Renal pelvis (tissue), 12 donors: Measurements from ENCODE around the gene DCLRE1C. TPM values are rescaled to one million over a fixed set of nuclear protein-coding genes. Genes with fewer than 3 reads are reported as not detected.
"Not testable (repeated sequence)": the region's sequence is repeated elsewhere in the genome, so short reads cannot be mapped to it uniquely, and the experiment has no call there.

Source experiments
- DNase-seq: peaks from one replicate; pipeline ENCODE4 v3.0.0-alpha.2; 2013
- long read RNA-seq, 16 experiments: transcript quantifications; one replicate each; lab custom pipeline, GENCODE V29; 2026
- polyA plus RNA-seq, 3 donors: library from polyadenylated mRNA; unstranded; fragments of 120-200 nt; gene quantifications; one replicate each; pipeline ENCODE4 v1.2.1, GENCODE V29; 2013; ENCODE audit not compliant: insufficient read length in 3 of 3

DCLRE1C gene
- polyA plus RNA-seq = 10 to 100 TPM; 12.4 to 20.4 (median 17.7) TPM
- long read RNA-seq, donor 1, partial matches to known transcripts = 0 of 2 reads
- long read RNA-seq, donor 1, other reads (novel, unspliced or antisense) = 0 of 2 reads
- long read RNA-seq, donor 2, partial matches to known transcripts = 0 of 1 reads
- long read RNA-seq, donor 2, other reads (novel, unspliced or antisense) = 0 of 1 reads
- long read RNA-seq, donor 3 = 0 reads
- long read RNA-seq, donor 4 = 0 reads
- long read RNA-seq, donor 5 = 0 reads
- long read RNA-seq, donor 6, partial matches to known transcripts = 0 of 1 reads
- long read RNA-seq, donor 6, other reads (novel, unspliced or antisense) = 0 of 1 reads
- long read RNA-seq, donor 7, partial matches to known transcripts = 0 of 1 reads
- long read RNA-seq, donor 7, other reads (novel, unspliced or antisense) = 0 of 1 reads
- long read RNA-seq, donor 8 = 0 reads
- long read RNA-seq, donor 9, partial matches to known transcripts = 17 of 27 reads
- long read RNA-seq, donor 9, other reads (novel, unspliced or antisense) = 8 of 27 reads
- long read RNA-seq, donor 10, partial matches to known transcripts = 9 of 10 reads
- long read RNA-seq, donor 10, other reads (novel, unspliced or antisense) = 0 of 10 reads
- long read RNA-seq, donor 11, partial matches to known transcripts = 7 of 17 reads
- long read RNA-seq, donor 11, other reads (novel, unspliced or antisense) = 6 of 17 reads
- long read RNA-seq, donor 12, partial matches to known transcripts = 15 of 27 reads
- long read RNA-seq, donor 12, other reads (novel, unspliced or antisense) = 9 of 27 reads
- long read RNA-seq, donor 13 = 0 reads
- long read RNA-seq, donor 14 = 0 reads
- long read RNA-seq, donor 15, partial matches to known transcripts = 0 of 4 reads
- long read RNA-seq, donor 15, other reads (novel, unspliced or antisense) = 0 of 4 reads
- long read RNA-seq, donor 16 = 0 reads

DNA sequence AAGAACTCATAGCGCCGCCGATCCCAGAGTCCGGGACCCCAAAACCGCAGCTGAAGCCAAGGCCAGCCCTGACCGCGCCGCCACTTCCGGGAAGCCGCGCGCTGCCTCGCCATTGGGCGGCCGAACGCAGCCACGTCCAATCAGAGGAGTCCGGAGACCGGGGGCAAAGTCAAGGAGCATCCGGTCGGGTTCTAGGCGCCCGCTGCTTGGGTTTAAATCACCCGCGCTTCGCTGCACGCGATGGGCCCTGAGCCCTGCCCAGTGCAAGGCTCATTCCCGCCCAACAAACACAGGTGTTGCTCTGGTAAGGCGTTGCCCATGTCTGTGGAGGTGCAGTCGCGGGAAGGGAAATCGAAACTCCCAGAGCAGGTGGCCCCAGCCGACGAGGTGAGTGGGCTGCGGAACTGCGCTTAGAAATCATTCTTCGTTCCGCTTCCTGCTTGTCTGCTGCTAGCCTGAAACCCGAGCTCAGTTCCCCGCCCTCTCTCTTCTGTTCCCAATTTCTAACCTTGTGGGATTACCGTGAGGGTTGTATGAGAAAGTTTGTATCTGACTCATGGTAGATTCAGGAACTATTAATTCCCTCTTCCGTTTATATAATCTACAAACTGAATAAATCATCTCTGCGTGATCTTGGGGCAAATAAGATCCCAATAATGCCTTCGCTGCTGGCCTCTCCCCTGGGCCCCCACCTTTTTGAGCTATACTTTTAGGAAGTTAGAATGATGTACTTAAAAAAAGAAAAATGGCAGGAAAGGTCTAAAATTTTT, at the start of gene DCLRE1C:
TSS of gene DCLRE1C (minus strand) at position 96 of the 770 bp plus-strand sequence. CDS start at position 10, 86 bp downstream.
- peak; percentile 90 for DNase-seq

DNA sequence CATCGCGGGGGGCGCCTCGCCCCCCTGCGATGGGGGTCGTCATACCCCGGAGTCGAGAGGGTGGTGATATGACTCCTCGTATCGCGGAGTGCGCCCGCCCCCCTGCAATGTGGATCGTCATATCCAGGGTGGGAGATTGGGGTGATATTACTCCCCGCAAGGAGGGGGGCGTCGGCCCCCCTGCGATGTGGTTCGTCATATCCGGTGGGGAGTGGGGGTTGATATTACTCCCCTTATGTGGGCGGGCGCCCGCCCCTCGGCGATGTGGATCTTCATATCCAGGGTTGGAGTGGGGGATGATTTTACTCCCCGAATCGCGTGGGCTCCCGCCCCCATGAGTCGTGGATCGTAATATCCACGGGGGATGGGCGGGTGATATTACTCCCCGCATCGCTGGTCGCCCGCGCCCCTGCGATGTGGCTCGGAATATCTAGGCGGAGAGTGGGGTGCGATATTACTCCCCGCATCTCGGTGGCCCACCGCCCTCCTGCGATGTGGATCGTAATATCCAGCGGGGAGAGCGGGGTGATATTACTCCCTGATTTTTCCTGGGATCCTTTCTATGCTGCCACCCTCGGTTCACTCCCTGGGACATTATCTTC, 42.2 kb upstream of the DCLRE1C start:
- DNase-seq = no peak

DNA sequence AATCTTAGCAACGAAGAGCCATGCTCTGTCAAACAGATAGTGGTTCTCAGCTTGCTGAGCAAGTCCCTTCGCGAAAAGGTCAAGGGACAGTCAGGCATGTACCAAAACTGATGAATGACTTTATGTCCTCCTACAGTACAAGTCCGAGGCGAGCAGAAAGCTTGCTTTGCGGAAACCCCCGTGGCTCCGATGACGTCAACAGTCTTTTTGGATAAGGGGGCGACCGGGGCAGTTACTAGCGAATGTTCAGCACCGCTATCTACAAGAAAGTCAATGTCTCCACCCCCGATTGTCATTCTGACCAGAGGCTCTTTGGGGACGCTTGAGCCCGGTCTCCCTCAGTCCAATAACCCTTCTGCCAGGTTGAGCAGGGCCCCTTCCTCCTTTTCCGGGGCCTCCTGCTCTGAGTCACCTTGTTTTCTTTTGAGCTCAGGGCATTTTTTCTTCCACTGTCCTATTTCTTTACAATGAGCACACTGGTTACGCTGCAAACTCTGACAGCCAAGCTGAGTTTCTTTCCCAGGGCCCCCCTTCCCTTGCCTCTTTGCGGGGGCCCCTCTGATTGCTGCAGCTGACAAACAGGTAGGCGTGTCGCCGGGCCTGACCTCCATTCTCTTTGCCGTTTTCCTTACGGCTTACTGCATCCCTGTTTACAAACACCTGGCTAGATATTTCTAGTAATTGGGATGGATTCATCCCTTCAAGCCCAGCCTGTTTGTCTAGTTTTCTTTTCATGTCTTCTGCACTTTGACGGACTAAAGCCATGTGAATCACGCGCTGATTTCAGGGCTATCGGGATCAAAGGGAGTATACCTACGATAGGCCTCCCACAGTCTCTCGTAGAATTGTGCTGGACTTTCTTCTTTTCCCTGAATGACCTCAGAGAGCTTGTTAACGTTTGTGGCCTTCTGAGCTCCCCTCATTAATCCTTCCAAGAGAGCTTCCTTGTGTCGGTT, 39.9 kb upstream of the DCLRE1C start:
- not testable (repeated sequence) for DNase-seq

DNA sequence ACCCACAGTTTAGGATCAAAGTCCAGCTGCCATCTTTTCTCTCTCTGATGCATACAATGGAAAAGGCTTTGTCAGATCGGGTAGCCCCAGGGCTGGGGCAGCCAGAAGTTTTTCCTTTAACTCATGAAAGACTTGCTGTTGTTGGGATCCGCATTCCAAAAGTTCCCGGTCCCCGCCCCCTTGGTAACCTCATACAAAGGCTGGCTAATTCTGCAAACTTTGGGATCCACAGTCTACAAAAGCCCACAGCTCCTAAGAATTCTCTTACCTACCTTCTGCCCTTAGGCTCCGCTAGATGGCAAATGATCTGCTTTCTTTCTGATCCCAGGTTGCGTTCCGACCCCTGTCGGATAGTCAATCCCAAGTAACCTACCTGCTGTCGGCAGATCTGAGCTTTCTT, 38.4 kb upstream of the DCLRE1C start:
- DNase-seq = not testable (repeated sequence)

DNA sequence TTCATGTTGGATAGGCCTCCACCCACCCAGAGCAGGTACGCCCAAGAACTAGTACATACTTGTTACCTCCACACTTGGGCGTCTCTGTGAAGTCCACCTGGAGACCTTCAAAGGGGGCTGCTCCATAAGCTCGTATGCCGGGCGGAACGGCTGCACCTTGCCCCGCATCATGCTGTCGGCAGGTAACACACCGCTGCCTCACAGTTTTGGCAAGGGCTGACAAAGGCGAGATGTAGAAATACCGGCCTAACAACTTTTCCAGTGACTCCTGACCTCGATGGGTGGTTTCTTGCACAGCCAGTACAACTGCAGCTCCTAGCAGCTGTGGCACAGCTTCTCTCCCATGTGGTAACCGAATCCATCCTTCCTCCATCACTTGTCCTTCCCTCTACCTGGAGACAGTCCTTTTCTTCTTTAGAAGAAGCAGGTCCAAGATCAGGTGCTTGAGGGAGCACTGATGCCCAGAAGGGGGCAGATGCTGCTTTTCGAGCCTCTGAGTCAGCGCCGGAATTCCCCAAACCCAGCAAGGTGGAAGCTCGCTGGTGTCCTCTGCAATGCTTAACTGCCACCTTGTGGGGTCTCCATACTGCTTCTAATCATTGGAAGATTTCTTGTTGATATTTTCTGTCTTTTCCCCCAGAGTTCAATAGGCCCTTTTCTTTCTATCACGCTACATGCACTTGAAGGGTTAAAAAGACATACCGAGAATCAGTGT, 37.3 kb upstream of the DCLRE1C start:
- peak; percentile 14 for DNase-seq

DNA sequence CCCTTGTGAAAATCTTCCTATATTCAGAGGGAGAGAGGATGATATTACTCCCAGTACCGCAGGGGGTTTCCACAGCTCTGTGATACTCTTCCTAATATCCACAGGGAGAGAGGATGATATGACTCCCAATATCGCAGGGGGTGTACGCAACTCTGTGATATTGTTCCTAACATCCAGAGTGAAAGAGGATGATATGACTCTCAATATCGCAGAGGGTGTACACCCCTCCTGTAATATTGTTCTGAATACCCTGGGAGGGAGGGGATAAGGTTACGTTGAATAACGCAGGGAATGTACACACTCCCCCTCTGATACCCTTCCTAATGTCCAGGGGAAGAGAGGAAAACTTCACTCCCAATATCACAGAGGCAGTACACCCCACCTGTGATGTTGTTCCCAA, 35.7 kb upstream of the DCLRE1C start:
- not testable (repeated sequence) for DNase-seq

DNA sequence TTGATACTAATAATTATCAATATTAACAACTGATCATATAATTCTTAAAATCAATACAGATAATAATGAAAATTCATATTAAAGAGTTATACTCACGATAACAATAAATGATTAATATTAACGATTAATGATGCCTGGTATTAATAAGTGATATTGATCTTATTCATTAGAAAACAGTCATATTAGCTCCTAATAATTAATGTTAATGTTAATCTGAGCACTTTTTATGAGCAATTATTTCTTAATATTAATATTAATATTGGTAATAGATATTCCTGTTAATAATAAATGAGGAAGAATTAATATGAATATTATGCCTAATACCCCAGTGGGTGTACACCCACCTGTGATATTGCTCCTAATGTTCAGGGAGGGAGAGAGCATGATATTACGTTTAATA, 28.8 kb upstream of the DCLRE1C start:
- DNase-seq = no peak

DNA sequence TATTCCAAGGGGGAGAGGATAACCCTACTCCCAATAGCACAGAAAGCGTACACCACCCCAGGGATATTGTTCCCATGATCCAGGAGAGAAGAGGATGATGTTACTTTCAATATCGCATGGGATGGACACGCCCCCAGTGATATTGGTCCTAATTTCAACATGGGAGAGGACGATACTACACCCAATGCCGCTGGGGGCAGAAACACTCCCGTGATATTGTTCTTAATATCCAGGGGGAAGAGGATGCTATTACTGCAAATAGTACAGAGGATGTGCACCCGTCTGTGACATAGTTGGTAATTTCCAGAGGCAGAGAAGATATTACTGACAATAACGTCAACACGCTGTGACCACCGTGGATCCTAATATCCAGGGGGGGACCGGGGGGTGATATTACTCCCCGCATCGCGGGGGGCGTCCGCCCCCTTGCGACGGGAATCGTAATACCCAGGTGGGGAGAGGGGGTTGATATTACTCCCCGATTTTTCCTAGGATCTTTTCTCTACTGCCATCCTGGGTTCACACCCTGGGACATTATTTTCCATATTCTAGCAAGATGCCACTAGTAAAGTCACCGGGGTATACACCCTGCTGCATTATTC, 21.9 kb upstream of the DCLRE1C start:
- DNase-seq = no peak

DNA sequence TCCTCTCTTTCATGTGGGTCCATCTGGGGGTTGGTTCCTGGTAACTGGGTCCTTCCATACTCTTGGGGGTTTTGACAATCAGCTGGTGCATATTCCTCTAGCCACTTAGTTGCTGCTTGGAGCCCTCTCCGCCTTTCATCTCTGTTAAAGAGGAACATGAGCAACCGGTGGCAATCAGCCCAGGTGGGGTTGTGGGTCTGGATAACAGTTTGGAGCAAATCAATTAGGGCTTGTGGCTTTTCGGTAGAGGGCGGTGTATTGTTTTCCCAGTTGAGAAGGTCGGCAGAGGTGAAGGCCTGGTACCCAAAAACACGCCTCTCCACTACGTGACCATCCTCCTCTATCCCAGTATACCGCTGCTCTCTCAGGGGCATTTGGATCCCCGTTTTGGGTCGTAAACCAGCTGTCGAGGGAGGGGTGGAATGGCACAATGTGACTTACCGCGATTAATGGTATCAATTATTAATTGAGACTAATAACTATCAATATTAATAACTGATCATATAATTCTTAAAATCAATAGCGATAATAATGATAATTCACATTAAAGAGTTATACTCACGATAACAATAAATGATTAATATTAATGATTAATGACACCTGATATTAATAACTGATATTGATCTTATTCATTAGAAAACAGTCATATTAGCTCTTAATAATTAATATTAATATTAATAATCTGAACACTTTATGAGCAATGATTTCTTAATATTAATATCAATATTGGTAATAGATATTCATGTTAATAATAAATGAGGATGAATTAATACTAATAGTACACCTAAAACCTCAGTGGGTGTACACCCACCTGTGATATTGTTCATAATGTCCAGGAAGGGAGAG, 20.5 kb upstream of the DCLRE1C start:
- not testable (repeated sequence) for DNase-seq

DNA sequence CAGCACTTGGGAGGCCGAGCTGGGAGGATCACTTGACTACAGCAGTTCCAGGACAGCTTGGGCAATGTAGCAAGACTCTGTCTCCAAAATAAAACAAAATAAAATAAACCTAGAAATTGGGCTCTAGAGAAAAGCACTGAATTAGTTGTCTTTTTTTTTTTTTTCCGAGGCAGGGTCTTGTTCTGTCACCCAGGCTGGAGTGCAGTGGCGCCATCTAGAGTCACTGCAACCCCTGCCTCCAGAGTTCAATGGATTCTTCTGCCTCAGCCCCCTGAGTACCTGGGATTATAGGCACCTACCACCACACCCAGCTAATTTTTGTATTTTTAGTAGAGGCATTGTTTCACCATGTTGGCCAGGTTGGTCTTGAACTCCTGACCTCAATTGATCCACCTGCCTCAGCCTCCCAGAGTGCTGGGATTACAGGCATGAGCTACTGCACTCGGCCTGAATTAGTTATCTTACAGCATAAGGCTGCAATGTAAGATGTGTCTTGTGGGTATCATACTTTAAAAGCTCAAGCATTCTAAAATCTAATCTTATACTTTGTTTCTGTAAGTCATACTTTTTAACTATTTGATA, 18.1 kb upstream of the DCLRE1C start:
- DNase-seq = no peak

DNA sequence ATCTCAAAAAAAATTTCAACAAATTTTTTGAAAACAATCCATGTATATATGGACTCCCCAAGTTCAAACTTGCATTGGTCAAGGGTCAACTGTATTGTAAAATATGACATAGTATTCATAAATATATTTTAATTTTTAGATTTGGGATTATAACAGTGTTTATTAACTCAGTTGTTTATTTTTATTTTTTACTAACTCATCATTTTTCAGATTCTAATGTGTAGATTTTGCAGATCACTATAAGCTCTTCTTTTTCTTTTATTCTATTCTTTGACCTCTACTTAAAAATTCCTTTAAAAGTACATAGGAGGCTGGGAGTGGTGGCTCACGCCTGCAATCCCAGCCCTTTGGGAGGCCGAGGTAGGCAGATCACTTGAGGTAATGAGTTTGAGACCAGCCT, 14.0 kb upstream of the DCLRE1C start:
- DNase-seq = no peak

DNA sequence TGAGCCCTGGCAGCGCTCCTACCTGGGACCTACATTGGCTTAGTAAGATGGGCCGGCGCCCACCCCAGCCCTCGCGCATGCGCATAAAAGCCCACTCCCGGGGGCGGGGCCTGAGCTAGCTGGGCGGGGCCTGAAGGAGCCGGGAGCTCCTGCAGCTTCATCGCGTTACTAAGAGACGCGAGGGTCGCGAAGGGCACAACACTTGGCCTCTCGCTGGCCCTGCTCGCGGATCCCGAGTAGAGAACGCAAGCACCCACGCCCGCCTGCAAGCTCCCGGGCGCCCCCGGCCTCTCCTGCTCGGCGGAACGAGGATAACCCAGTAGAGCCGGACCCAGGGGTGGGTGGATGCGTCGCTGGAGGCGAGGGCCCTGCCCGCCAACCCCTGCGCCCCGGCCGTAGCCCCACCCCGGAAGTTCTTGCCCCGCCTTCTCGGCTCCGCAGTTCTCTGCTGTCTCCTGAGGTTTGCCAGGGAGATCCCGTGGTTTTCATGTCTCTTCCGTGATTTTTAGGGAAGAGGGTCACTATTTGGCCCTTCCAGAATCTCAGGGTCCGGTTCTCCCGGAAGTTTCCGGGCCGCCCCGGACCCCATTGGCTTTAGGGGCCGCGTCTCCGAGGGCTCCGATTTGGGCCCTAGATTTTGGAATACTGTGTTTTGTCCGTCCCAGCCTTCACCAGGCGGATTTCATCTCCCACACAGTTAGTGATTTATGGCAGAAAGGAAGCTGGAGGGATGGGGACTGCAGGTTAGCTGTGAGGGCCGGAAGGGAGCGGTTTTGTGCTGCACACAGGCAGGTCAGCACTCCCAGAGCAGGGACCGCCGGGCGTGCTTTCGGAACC, 5.5 kb upstream of the DCLRE1C start, which contains the start of gene MEIG1:
TSS of gene MEIG1 (plus strand) at position 168 of the 837 bp plus-strand sequence. CDS start 7,081 bp downstream, outside the sequence.
- DNase-seq = peak; percentile 93

DNA sequence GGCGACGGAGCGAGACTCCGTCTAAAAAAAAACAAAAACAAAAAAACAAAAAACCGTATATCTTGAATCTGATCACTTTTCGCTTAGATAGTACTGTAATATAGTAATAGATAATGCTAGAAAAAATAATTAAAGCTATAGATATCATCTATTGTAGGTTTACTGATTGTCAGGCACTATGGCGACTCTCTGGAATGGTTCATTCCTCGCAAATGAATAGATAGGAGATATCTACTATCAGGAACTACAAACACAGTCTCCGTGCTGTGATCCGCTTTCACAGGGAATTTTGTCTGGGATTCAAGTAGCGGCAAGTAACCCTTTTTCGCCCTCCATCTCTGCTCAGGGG, 5.0 kb upstream of the DCLRE1C start:
- no peak for DNase-seq

DNA sequence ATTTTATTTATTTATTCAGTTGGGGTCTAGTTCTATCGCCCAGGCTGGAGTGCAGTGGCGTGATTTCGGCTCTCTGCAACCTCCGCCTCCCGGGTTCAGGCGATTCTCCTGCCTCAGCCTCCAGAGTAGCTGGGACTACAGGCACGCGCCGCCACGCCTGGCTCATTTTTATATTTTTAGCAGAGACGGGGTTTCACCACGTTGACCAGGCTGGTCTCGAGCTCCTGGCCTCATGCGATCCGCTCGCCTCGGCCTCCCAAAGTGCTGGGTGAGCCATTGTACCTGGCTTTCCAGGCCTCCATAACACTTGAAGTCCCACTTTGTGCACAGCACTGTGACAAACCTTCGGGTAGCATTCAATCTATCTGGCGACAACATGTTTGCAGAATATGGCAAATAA, 1.0 kb upstream of the DCLRE1C start:
- DNase-seq = no peak

DNA sequence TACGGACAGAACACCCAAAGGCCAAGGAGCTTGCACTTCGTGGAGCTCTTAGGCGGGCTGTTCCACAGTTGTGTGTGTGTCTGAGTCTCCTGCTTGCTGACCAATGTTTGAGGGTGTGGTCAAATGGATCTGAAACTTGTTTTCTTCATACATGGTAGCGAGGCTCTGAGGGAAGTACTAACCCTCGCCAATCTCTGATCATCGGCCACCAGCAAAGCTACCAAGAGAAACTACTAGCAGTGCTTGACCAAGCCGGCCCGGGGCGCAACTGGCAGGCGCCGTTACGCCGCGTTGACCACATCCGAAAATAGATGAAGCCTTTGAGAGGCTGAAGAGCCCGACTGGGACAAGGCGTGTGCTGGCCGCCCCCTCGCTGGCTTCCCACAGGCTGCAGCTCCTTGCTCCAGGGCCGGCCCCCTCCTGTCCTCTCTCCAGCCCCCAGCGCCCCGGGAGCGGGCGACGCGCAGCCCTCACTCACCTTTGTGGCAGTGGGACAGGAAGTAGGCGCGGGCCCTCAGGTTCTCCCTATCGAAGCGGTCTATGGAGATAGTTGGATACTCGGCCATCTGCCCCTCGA, 384 bp downstream of the DCLRE1C start:
- DNase-seq = peak; percentile 48

DNA sequence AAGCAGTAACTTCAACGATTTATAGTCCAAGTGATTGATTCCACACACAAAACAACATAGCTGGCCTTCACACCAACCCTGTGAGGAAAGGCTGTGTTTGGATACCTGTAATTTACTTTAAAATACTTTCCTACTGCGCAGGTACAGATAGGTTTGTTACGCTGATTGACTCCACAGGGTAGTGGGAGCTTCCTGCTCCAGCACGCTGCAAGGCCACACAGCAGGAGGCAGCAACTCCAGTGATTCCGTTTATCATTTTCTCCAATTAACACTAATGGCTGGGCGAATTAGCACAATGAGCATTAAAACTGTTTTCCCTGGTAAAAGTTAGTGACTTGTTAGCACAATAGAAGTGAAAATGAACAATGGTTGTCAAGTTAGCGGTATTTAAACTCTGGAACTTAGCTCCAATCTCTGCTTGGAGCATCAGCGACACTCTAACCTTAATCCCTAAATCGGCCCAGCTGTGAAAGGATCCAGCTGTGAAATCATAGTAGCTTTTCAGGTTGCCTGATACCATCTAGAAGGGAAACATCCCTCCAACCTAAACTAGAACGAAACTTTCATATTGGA, 959 bp downstream of the DCLRE1C start:
- DNase-seq = no peak
